K562 (cell line): Measurements from ENCODE around the gene IRS2.

Experiments
- CTCF ChIP-seq, 3 experiments: IDR thresholded peaks in 2 of 3; conservative IDR thresholded peaks in 1 of 3; 2 replicates each; pipeline ENCODE4 v1.5.1; 2011 to 2012; ENCODE audit warnings: low read length in 3 of 3, mild to moderate bottlenecking in 3 of 3, control low read depth in 2 of 3, improper control_type of control experiment in 1 of 3, inconsistent platforms in 1 of 3, low read depth in 1 of 3, mixed read lengths in 1 of 3, moderate library complexity in 1 of 3; ENCODE audit not compliant: insufficient read depth in 2 of 3
- EGR1 ChIP-seq: fragments of 450-650 bp; conservative IDR thresholded peaks from 2 replicates; pipeline ENCODE4 v1.6.1; 2017; ENCODE audit warnings: mild to moderate bottlenecking
- ETS2 ChIP-seq: IDR thresholded peaks from 2 replicates; pipeline ENCODE4 v1.6.1; 2016; ENCODE audit warnings: borderline replicate concordance, missing genetic modification characterization, mild to moderate bottlenecking, moderate library complexity, missing compliant biosample characterization; ENCODE audit not compliant: poor library complexity, severe bottlenecking
- GABPA ChIP-seq: fragments of 200-800 bp; sonication (Bioruptor generic); conservative IDR thresholded peaks from 2 replicates; pipeline ENCODE4 v1.6.1; 2016; ENCODE audit warnings: low read depth, missing genetic modification characterization, missing compliant biosample characterization
- JUND ChIP-seq, 2 experiments: IDR thresholded peaks; 2 replicates in 1 of 2; 3 replicates in 1 of 2; pipeline ENCODE4 v1.6.1; 2011; ENCODE audit warnings: borderline replicate concordance in 2 of 2, low read depth in 2 of 2, low read length in 2 of 2, improper control_type of control experiment in 1 of 2, missing biosample characterization in 1 of 2, missing genetic modification characterization in 1 of 2, missing genetic modification reagents in 1 of 2
- KDM1A ChIP-seq, 2 experiments: fragments of 450-650 bp; IDR thresholded peaks; 2 replicates each; pipeline ENCODE4 v1.6.1; 2016; ENCODE audit warnings: mild to moderate bottlenecking in 2 of 2
- TCFL5 ChIP-seq: fragments of 250-450 bp; sonication (Bioruptor Pico); conservative IDR thresholded peaks from 2 replicates; pipeline ENCODE4 v1.6.1; 2021; ENCODE audit warnings: mild to moderate bottlenecking, moderate library complexity, matching md5 sums
- ZKSCAN1 ChIP-seq: fragments of 150-350 bp; IDR thresholded peaks from 2 replicates; pipeline ENCODE4 v1.6.1; 2016; ENCODE audit warnings: low read depth, low read length
- ZNF23 ChIP-seq: fragments of 250-450 bp; sonication (Bioruptor Pico); IDR thresholded peaks from 2 replicates; pipeline ENCODE4 v1.4.0; 2020; ENCODE audit warnings: mild to moderate bottlenecking
- ZNF274 ChIP-seq: IDR thresholded peaks from 2 replicates; pipeline ENCODE4 v1.6.1; 2011; ENCODE audit warnings: low read depth, mild to moderate bottlenecking, low read length, moderate library complexity, borderline replicate concordance

GRCh38 chr13:109809216-109809932 lies 23.0 kb upstream of the IRS2 start:
- TF ChIP-seq EGR1 (no peak), GABPA (tag) (no peak), CTCF (IDR thresholded peaks at IDR 0.05 in 2 of 3, conservative IDR thresholded peaks at IDR 0.05 in 1 of 3; ENCODE audit: insufficient read depth in 2 of 3, low read depth in 1 of 3, low read length in 3 of 3) (no peak), JUND (IDR thresholded peaks at IDR 0.05; ENCODE audit: borderline replicate concordance, low read depth, low read length) (no peak), JUND (tag; IDR thresholded peaks at IDR 0.05; ENCODE audit: borderline replicate concordance, low read depth, low read length) (no peak), ZNF274 (no peak), ETS2 (no peak), ZKSCAN1 (no peak), TCFL5 (CRISPR knock-in tag) (no peak), KDM1A (IDR thresholded peaks at IDR 0.05) (no peak), ZNF23 (no peak)
